GM19328 (cell line): ENCODE data around the gene OR10V1.

ENCODE experiments used
- ATAC-seq: cut with Tn5 transposase; IDR thresholded peaks from one replicate; pipeline ENCODE4 v1.9.1; 2021; ENCODE audit warnings: mild to moderate bottlenecking, moderate library complexity; ENCODE audit not compliant: unreplicated experiment

OR10V1 gene

GRCh38 chr11:59713745-59714144 is at the start of gene OR10V1:
TSS of gene OR10V1 (minus strand) at chr11:59713845. CDS start at chr11:59713845, 0 bp downstream.
- ATAC-seq = no peak

GRCh38 chr11:59761993-59762392 is 48.3 kb upstream of the OR10V1 start:
- ATAC-seq = no peak

- no peak for ATAC-seq
These were observed 47.1 kb upstream of the OR10V1 start for GRCh38 chr11:59760771-59761170.

- ATAC-seq = no peak
These were observed 46.3 kb upstream of the OR10V1 start for GRCh38 chr11:59759900-59760299.

GRCh38 chr11:59758401-59759037 is 44.9 kb upstream of the OR10V1 start:
- ATAC-seq = no peak

GRCh38 chr11:59756845-59757244 is 43.2 kb upstream of the OR10V1 start:
- no peak for ATAC-seq

GRCh38 chr11:59756558-59756840 is 42.9 kb upstream of the OR10V1 start:
- ATAC-seq = no peak

GRCh38 chr11:59755701-59756557 is 42.3 kb upstream of the OR10V1 start:
- no peak for ATAC-seq

- ATAC-seq = peak; percentile 86
These were observed 41.4 kb upstream of the OR10V1 start, which contains the start of gene STX3 for GRCh38 chr11:59754859-59755700. TSS of gene STX3 (plus strand) at chr11:59755376. CDS start at chr11:59755606, 230 bp downstream.

GRCh38 chr11:59754494-59754858 is 40.8 kb upstream of the OR10V1 start:
- ATAC-seq = peak; percentile 5

GRCh38 chr11:59753650-59754493 is 40.2 kb upstream of the OR10V1 start:
- ATAC-seq = peak; percentile 62

- ATAC-seq = no peak
These were observed 32.5 kb upstream of the OR10V1 start for GRCh38 chr11:59746111-59746510.

GRCh38 chr11:59730896-59731565 is 17.4 kb upstream of the OR10V1 start:
- no peak for ATAC-seq

- ATAC-seq = no peak
These were observed 16.2 kb upstream of the OR10V1 start for GRCh38 chr11:59729834-59730233.

- no peak for ATAC-seq
These were observed 15.3 kb upstream of the OR10V1 start for GRCh38 chr11:59728913-59729312.

- ATAC-seq = no peak
These were observed 14.5 kb upstream of the OR10V1 start for GRCh38 chr11:59728154-59728553.

- no peak for ATAC-seq
These were observed 13.8 kb upstream of the OR10V1 start for GRCh38 chr11:59727426-59727825.

- ATAC-seq = no peak
These were observed 10.4 kb upstream of the OR10V1 start for GRCh38 chr11:59724066-59724465.

- no peak for ATAC-seq
These were observed 5.9 kb upstream of the OR10V1 start for GRCh38 chr11:59719556-59719955.

- ATAC-seq = no peak
These were observed 2.4 kb upstream of the OR10V1 start for GRCh38 chr11:59716051-59716450.
